Lower leg skin (tissue), 4 donors: ENCODE data around the gene HTR1D. TPM values are rescaled to one million over a fixed set of nuclear protein-coding genes. Genes with fewer than 3 reads are reported as not detected.

Experiments used
- DNase-seq, 2 donors: peaks; one replicate each; pipeline ENCODE4 v3.0.0-alpha.2; 2019; ENCODE audit warnings: low spot score in 2 of 2
- H3K4me3 ChIP-seq: fragments of 200-600 bp; sonication (generic); 2 replicates; pipeline ENCODE4 v1.5.1; 2017; ENCODE audit warnings: mild to moderate bottlenecking, low read depth; ENCODE audit not compliant: poor library complexity, severe bottlenecking
- CTCF ChIP-seq, 3 donors: fragments of 450-650 bp; IDR thresholded peaks; one replicate each; pipeline ENCODE4 v1.5.1; 2016; ENCODE audit warnings: antibody characterized with exemption in 3 of 3, mild to moderate bottlenecking in 3 of 3, moderate library complexity in 2 of 3
- POLR2A ChIP-seq, 2 donors: fragments of 450-650 bp; IDR thresholded peaks; one replicate each; pipeline ENCODE4 v1.6.1; 2016 to 2017; ENCODE audit warnings: antibody characterized with exemption in 2 of 2, mild to moderate bottlenecking in 1 of 2, moderate library complexity in 1 of 2
- WGBS, 2 donors: methylation state at CpG; one replicate each; pipeline ENCODE4 v1.1.5; 2018; 5-methylcytosine and 5-hydroxymethylcytosine counted together
- intact Hi-C: fragments of 100-400 bp; cut with DNase I; formaldehyde crosslinking; loops from one replicate; pipeline ENCODE4 v1.15.0; 2023; ENCODE audit warnings: low total_unique reads
- total RNA-seq, 4 donors: library from RNA; depleted of rRNA; stranded (reverse); fragments of >200 nt; gene quantifications; one replicate each; pipeline ENCODE4 v1.1.0, GENCODE V29; 2016

The HTR1D gene
- total RNA-seq, 4 donors from 2014 or later = not detected

- DNase-seq = peak; percentile 49 to 94
- TF ChIP-seq POLR2A (IDR thresholded peaks at IDR 0.05) (no peak), CTCF (IDR thresholded peaks at IDR 0.05) (no peak)
- peak overlapping the region; percentile 33 for H3K4me3 ChIP-seq
- WGBS, 2 donors = 0 to 1% methylated on average over 33 to 58 of the region's 62 CpGs
- intact Hi-C loops = no loop called here
These were observed 39.6 kb downstream of the HTR1D start for GRCh38 chr1:23177438-23178380.

- DNase-seq = no peak
- H3K4me3 ChIP-seq = peak overlapping the region; percentile 33
- TF ChIP-seq POLR2A (IDR thresholded peaks at IDR 0.05) (no peak), CTCF (IDR thresholded peaks at IDR 0.05) (no peak)
- WGBS, 2 donors = 36 to 38% methylated on average over 10 of the region's 10 CpGs
- intact Hi-C loops = no loop called here
These were observed 40.3 kb downstream of the HTR1D start for GRCh38 chr1:23177031-23177430.

GRCh38 chr1:23174426-23175110 is 42.7 kb downstream of the HTR1D start:
- no peak overlapping the region for H3K4me3 ChIP-seq
- intact Hi-C loops = no loop called here
- TF ChIP-seq POLR2A (IDR thresholded peaks at IDR 0.05) (no peak), CTCF (IDR thresholded peaks at IDR 0.05) (no peak)
- WGBS, 2 donors = 32 to 53% methylated on average over 1 of the region's 1 CpG
- DNase-seq = no peak

- no peak overlapping the region for H3K4me3 ChIP-seq
- 31 to 46% methylated on average over 4 of the region's 4 CpGs for WGBS, 2 donors
- intact Hi-C loops = no loop called here
- DNase-seq = no peak
- no peak for TF ChIP-seq CTCF (IDR thresholded peaks at IDR 0.05)
These were observed 46.0 kb downstream of the HTR1D start for GRCh38 chr1:23171181-23171755.

GRCh38 chr1:23169727-23170335 is 47.5 kb downstream of the HTR1D start:
- intact Hi-C loops = no loop called here
- peak; percentile 72 to 94 for DNase-seq
- no peak for TF ChIP-seq POLR2A (IDR thresholded peaks at IDR 0.05)
- TF ChIP-seq CTCF (IDR thresholded peaks at IDR 0.05) = no peak
- H3K4me3 ChIP-seq = no peak overlapping the region
- 13 to 24% methylated on average over 5 of the region's 5 CpGs for WGBS, 2 donors
